ENCODE measurements around the gene SDHC. TPM values are rescaled to one million over a fixed set of nuclear protein-coding genes. Genes with fewer than 3 reads are reported as not detected.

Gene SDHC
- total RNA-seq, 2 experiments from 2014 or later: 159 to 169 TPM

Other genes with a start within 250 kb of the SDHC start
- gene ARHGAP30, start 244.5 kb upstream of the SDHC start, total RNA-seq: 100 to 1,000 TPM; 244 to 304 TPM
- under 1 TPM in 1 of 2 experiments, not detected in 1; 0.15 TPM for gene NECTIN4, start 224.8 kb upstream of the SDHC start, total RNA-seq
- gene KLHDC9, start 216.0 kb upstream of the SDHC start, total RNA-seq: under 1 TPM in 1 of 2 experiments, not detected in 1; 0.30 TPM
- 10 to 100 TPM; 46.0 to 56.0 TPM for gene PFDN2, start 196.3 kb upstream of the SDHC start, total RNA-seq
- 10 to 100 TPM; 37.7 to 39.0 TPM for gene NIT1, start 196.3 kb upstream of the SDHC start, total RNA-seq
- gene DEDD, start 181.7 kb upstream of the SDHC start, total RNA-seq: 10 to 100 TPM; 39.8 to 43.1 TPM
- gene UFC1, start 160.4 kb upstream of the SDHC start, total RNA-seq: 100 to 1,000 TPM; 115 to 120 TPM
- gene USP21, start 154.9 kb upstream of the SDHC start, total RNA-seq: 10 to 100 TPM; 34.7 to 40.2 TPM
- gene PPOX, start 148.0 kb upstream of the SDHC start, total RNA-seq: 10 to 100 TPM; 33.6 to 40.7 TPM
- 10 to 100 TPM; 43.1 to 48.6 TPM for gene B4GALT3, start 136.9 kb upstream of the SDHC start, total RNA-seq
- gene ADAMTS4, start 115.3 kb upstream of the SDHC start, total RNA-seq: 1 to 10 TPM in 1 of 2 experiments, under 1 TPM in 1; 0.31 to 1.3 TPM
- gene NDUFS2, start 112.0 kb upstream of the SDHC start, total RNA-seq: 10 to 100 TPM; 74.2 to 82.1 TPM
- 1 to 10 TPM; 1.8 to 3.0 TPM for gene FCER1G, start 99.1 kb upstream of the SDHC start, total RNA-seq
- gene APOA2, start 90.8 kb upstream of the SDHC start, total RNA-seq: not detected
- 10 to 100 TPM; 16.7 to 17.3 TPM for gene TOMM40L, start 88.3 kb upstream of the SDHC start, total RNA-seq
- gene NR1I3, start 76.2 kb upstream of the SDHC start, total RNA-seq: not detected
- under 1 TPM in 1 of 2 experiments, not detected in 1; 0.15 TPM for gene PCP4L1, start 55.6 kb upstream of the SDHC start, total RNA-seq
- 1 to 10 TPM; 4.5 to 5.2 TPM for gene MPZ, start 4.4 kb upstream of the SDHC start, total RNA-seq
- not detected for gene CFAP126, start 53.5 kb downstream of the SDHC start, total RNA-seq
- gene FCGR2A, start 191.1 kb downstream of the SDHC start, total RNA-seq: not detected
- under 1 TPM in 1 of 2 experiments, not detected in 1; 0.07 TPM for gene HSPA6, start 210.2 kb downstream of the SDHC start, total RNA-seq
- gene FCGR3A, start 235.4 kb downstream of the SDHC start, total RNA-seq: not detected